ENCODE data around the gene SLC26A1.

The SLC26A1 gene

DNA sequence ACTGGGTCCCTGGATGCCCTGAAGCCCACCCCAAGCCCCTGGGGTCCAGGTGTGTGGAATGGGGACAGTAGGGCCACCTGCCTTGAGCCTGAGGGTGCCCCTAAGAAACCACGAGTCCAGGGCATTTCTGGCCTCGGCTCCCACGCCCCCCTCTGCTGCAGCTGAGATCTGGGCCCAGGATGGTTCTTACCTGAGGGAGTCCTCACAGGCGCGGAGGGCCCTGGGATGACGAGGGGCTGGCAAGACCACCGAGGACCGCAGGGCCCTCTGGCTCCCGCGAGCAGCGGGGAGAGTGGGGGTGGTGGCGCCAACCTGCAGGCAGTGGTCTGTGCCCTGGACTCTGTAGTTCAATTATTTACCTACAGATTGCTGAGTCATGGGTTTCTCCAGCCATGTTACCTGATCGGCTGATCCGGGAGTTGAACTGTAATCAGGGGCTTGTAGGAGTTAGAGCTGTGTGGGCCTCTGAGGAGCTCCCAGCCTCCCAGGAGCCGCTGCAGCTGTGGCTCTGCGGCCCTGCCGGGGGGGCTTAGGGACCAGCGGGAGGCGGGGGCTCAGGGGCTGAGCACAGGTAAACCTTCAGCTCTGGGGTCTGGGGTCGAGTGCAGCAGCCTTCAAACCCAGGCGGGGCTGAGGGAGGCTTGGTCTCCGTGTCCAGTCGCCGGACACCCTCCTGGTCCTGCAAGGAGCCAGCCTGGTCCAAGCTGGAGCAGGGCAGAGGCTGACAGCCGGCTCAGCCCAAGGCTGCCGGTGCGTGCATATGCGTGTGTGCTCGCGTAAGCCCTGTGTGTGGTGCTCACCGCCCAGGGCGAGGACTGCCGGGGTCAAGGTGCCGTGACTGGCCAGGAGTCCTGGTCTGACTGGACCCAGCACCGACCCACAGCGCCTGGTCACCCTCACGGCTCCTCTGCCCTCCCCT lies at the start of gene SLC26A1:
SLC26A1 (minus strand) TSS at position 294 of the 919 bp plus-strand sequence. CDS start 1,701 bp downstream, outside the sequence.
- DNase-seq (ENCODE audit: low read depth) = no peak

DNA sequence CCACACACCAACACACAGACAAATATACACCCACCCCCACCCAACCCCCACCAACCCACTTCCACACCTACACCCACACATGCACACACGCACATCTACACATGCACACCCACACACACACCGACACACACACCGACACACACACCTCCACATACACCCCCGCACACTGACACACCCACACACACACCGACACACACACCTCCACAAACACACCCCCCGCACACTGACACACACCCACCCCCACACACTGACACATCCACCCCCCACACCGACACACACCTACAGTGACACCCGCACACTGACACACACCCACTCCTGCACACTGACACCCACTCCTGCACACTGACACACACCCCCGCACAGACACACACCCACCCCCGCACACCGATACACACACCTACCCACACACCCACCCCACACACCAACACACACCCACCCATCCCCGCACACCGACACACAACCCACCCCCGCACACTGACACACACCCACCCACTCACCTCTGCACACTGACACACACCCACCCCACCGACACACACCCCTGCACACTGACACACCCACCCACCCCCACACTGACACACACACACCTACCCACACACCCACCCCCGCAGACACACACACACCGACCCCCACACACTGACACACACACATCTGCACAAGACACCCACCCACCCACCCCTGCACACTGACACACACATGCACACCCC lies 49.3 kb upstream of the SLC26A1 start:
- DNase-seq (ENCODE audit: low read depth) = no peak

GRCh38 chr4:1041936-1042330 lies 48.7 kb upstream of the SLC26A1 start:
- DNase-seq (ENCODE audit: low read depth) = no peak

DNA sequence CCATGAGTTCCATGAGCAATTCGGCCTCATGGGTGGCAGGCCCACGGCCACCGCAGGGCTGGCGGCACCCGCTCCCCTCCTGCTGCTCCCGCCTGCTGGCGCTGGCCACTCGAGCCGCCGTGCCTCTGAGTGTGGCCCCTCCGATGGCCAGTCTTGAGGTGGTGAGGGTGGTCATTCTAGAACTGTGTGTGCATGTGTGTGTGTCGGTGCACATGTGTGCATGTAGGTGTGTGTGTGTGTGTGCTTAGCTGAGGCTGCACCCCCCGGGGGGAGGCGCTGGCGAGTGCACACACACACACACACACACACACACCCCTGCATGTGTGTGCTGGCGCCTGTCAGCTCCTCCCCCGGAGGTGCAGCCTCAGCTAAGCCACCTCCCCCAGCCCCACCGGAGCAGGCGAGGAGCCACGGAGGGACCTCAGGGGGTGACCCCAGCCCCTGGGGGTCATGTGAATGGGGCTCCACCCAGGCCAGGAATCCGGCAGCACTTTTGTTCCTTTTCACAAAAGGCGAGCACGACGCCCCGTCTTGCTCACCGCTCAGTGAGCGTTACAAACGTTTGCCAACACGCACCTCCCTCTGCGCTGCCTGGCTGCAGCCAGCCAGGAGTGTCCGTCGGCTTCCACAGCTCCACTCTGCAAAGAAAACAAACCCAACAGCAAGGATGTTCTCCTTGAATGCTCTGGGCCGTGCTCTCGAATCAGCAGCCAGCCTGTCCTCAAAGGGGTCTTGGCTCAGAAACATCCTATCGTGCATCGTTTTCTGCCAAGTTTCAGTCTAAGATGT lies 48.1 kb upstream of the SLC26A1 start:
- DNase-seq (ENCODE audit: low read depth) = no peak

GRCh38 chr4:1040344-1041146 lies 47.3 kb upstream of the SLC26A1 start:
- no peak for DNase-seq (ENCODE audit: low read depth)

DNA sequence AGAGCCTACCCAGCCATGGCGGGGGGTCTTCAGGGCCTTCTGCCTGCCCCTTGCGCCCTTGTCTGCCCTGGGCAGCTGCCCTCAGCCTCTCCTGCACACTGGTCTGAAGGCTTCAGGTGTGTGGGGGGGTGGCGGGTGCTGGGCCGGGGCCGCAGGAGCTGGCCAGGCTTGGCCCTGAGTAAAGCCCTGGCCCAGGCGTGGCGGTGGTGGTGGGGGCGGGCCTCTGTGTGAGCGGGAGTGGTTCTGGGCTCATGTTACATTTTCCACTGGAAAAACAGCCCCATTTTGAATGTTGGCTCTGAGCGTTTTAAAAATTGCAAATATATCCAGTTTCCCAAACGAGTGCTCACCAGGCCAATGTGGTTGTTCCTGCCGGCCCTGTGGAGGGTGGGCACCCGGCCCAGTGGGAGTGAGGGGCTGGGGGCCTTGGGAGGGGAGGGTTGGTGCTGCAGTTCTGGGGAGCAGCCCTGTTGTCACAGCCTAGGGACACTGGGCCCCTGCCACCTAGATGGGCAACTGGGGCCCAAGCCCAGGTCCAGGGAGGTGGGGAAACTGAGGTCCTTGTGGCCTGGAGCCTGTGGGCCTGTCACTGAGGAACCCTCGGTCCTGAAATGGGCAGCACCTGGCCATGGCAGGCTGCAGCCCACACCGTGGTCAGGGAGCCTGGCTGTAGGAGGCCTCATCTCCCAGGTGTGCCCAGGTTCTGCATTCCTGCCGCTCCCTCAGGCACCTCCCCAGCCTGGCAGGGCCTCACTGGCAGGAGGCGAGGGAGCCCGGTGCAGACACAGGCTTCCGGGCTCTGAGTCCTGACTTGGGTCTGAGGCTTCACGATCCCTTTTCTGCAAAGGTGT lies 46.5 kb upstream of the SLC26A1 start:
- no peak for DNase-seq (ENCODE audit: low read depth)

DNA sequence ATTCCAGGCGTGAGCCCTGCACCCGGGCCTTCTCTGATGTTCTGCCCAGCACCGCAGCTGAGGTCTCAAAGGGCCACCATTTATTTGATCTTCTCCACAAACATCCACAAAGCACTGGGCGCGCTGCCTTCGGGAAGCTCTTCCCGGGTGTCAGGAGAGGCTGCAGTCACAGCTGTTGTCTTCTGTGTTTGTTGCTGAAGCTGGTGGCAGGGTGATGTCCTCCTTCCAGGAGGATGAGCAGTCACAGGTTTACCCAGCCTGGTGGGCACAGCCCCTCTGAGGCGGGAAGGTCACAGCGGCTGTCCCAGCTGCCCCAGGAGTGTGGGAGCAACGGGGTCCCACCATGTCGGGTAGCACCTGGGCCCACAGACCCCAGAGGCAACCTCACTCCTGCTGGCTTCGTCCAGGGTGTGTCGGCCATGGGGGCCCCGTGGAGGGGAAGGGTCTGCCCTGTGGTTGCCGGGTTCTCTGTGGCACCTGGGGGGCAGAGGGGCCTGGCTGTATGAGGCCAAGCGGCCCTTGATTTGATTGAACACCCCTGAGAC lies 45.8 kb upstream of the SLC26A1 start:
- DNase-seq (ENCODE audit: low read depth) = no peak

- DNase-seq (ENCODE audit: low read depth) = no peak
Measured at GRCh38 chr4:1036976-1037810, 44.0 kb upstream of the SLC26A1 start.

- DNase-seq (ENCODE audit: low read depth) = no peak
Measured at GRCh38 chr4:1036095-1036494, 42.9 kb upstream of the SLC26A1 start.

DNA sequence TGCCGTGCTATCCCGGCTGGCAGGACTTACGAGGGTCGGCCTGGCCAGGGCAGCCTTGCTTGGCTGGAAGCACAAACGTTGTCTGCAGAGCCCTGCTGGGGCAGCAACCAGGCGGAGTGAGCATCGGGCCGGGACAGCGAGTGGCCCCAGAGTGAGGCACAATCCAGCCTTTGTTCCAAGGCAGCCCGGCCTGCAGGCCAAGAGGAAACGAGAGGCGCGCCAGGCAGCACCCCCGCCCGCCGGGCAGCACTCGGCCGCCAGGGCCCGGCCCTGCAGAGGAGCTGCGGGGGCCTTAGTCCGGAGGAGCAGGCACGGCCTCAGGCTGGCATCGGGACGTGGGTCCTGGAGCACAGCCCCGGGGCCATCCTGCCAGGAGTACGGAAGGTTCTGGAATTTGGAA lies 42.3 kb upstream of the SLC26A1 start:
- no peak for DNase-seq (ENCODE audit: low read depth)

GRCh38 chr4:1033840-1034551 lies 40.8 kb upstream of the SLC26A1 start:
- DNase-seq (ENCODE audit: low read depth) = no peak

DNA sequence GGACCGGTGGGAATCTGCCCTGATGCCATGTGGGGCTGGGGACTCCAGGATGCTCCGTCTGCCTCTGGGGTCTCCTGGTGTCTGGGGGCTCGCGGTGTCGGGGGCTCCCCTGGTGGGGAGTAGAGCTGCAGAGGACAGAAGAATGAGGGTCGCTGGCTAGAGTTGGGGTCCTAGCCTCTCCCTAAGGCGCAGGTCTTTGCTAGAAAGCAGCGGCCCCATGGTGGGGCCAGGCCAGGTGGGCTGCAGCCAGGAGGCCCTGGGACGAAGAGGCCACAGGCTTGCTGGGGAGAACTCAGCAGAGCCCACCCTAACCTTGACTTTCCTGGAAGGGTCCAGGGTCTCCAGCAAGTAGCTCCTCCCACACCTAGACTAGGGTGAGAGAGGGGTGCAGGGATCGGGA lies 39.7 kb upstream of the SLC26A1 start:
- DNase-seq (ENCODE audit: low read depth) = no peak

GRCh38 chr4:1031956-1032795 lies 39.0 kb upstream of the SLC26A1 start:
- DNase-seq (ENCODE audit: low read depth) = no peak

DNA sequence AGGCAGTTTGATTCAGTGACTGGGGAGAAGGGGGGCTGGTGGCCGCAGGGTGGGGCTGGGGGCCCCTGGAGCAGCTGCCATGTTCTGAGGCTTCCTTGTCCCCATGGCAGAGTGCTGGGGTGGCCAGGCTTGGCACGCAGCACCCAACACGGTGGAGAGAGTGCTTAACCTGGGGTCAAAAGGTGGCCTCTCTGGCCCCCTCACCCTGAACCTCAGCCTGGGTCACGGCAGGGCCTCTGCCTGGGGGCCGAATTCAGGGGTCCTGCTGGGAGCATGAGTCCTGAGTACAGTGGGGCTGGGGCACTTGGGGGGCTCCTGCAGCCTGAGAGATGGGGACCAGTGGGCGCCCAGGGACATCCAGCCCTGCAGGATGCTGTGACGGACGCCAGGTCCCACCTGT lies 38.1 kb upstream of the SLC26A1 start:
- no peak for DNase-seq (ENCODE audit: low read depth)

- DNase-seq (ENCODE audit: low read depth) = no peak
Measured at GRCh38 chr4:1030559-1030958, 37.4 kb upstream of the SLC26A1 start.

DNA sequence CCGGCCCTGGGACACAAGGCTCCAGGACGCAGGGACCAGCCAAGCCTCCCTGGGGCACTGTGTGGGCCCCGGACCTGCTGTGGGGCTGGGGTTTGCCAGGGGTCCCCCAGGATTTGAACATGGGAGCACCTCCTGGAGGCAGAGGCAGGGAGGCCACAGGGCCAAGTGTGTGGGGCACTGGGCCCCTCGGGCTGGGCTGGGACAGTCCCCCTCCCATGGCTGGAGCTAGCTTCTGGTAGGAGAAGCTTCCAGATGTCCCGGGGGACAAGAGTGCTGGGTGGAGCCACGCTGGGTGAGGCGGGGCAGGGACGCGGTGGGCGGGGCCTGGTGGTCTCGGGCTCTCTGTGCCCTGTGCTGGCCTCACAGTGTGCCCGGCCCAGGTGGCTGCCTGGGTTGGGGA lies 36.8 kb upstream of the SLC26A1 start:
- DNase-seq (ENCODE audit: low read depth) = no peak

- DNase-seq (ENCODE audit: low read depth) = no peak
Measured at GRCh38 chr4:1029529-1029928, 36.3 kb upstream of the SLC26A1 start.

Measured in activated T-helper 9 cell treated with anti-CD3 and anti-CD28 coated beads, Interleukin-2, amount 50 U/mL, for 16 hours (primary cell).